Suprapubic skin (tissue), 4 donors: ENCODE data around the gene MOXD1.

Source experiments
- EP300 ChIP-seq: sonication (generic); formaldehyde crosslinking; IDR thresholded peaks from one replicate; pipeline ENCODE4 v1.6.1; 2017; ENCODE audit warnings: antibody characterized with exemption
- POLR2A ChIP-seq, 2 donors: fragments of 450-650 bp; IDR thresholded peaks; one replicate each; pipeline ENCODE4 v1.6.1; 2017; ENCODE audit warnings: antibody characterized with exemption in 2 of 2, mild to moderate bottlenecking in 2 of 2, moderate library complexity in 2 of 2
- POLR2AphosphoS5 ChIP-seq, 3 donors: sonication (generic); formaldehyde crosslinking; IDR thresholded peaks; one replicate each; pipeline ENCODE4 v1.6.1; 2017; ENCODE audit warnings: antibody characterized with exemption in 3 of 3
- TF ChIP-seq, protein P1 (sequence below), 2 donors: fragments of 200-600 bp in 1 of 2; fragments of 450-650 bp in 1 of 2; sonication (generic) in 1 of 2; IDR thresholded peaks; one replicate each; pipeline ENCODE4 v1.5.1; 2016 to 2019; ENCODE audit warnings: antibody characterized with exemption in 2 of 2, mild to moderate bottlenecking in 1 of 2, moderate library complexity in 1 of 2

DNA sequence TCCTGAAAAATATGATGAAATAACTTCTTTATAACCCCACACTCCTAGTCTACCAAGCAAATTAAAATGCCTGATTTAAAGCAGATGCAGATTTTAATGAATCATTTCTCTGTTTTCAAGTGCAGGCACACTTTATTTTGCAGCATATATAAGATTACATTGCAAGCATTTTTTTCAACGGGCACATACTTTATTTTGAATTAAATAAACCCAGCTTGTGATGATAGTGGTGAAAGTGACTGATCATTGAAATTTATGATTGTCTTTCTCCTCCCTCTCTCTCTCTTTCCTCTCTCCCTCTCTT, 12.2 kb upstream of the MOXD1 start:
- TF ChIP-seq, protein P1, sequence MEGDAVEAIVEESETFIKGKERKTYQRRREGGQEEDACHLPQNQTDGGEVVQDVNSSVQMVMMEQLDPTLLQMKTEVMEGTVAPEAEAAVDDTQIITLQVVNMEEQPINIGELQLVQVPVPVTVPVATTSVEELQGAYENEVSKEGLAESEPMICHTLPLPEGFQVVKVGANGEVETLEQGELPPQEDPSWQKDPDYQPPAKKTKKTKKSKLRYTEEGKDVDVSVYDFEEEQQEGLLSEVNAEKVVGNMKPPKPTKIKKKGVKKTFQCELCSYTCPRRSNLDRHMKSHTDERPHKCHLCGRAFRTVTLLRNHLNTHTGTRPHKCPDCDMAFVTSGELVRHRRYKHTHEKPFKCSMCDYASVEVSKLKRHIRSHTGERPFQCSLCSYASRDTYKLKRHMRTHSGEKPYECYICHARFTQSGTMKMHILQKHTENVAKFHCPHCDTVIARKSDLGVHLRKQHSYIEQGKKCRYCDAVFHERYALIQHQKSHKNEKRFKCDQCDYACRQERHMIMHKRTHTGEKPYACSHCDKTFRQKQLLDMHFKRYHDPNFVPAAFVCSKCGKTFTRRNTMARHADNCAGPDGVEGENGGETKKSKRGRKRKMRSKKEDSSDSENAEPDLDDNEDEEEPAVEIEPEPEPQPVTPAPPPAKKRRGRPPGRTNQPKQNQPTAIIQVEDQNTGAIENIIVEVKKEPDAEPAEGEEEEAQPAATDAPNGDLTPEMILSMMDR (IDR thresholded peaks at IDR 0.05): no peak
- TF ChIP-seq POLR2AphosphoS5 (IDR thresholded peaks at IDR 0.05): no peak
- TF ChIP-seq POLR2A (IDR thresholded peaks at IDR 0.05): no peak
- TF ChIP-seq EP300: no peak
